H1 (cell line): ENCODE results near the gene NFKB1.

ENCODE experiments used
- ATF3 ChIP-seq: IDR thresholded peaks from 2 replicates; pipeline ENCODE4 v1.6.1; 2011; ENCODE audit warnings: low read depth, mild to moderate bottlenecking, low read length; ENCODE audit not compliant: insufficient read depth
- CTCF ChIP-seq, 3 experiments: IDR thresholded peaks; 1 replicate in 2 of 3; 2 replicates in 1 of 3; pipeline versions ENCODE4 v1.5.1 to v1.6.1; 2011; ENCODE audit warnings: low read length in 3 of 3, mild to moderate bottlenecking in 3 of 3, inconsistent platforms in 2 of 3, low read depth in 1 of 3, moderate library complexity in 1 of 3; ENCODE audit not compliant: insufficient read depth in 1 of 3; ENCODE audit errors: control extremely low read depth in 1 of 3
- EGR1 ChIP-seq: IDR thresholded peaks from 2 replicates; pipeline ENCODE4 v1.6.1; 2011; ENCODE audit warnings: low read depth, low read length, borderline replicate concordance
- JUN ChIP-seq: IDR thresholded peaks from 2 replicates; pipeline ENCODE4 v1.6.1; 2011; ENCODE audit warnings: low read depth, mild to moderate bottlenecking, improper control_type of control experiment, low read length
- NRF1 ChIP-seq: IDR thresholded peaks from 2 replicates; pipeline ENCODE4 v1.6.1; 2011; ENCODE audit warnings: mild to moderate bottlenecking, low read depth, low read length, improper control_type of control experiment
- POLR2A ChIP-seq, 2 experiments: IDR thresholded peaks; 1 replicate in 1 of 2; 2 replicates in 1 of 2; pipeline ENCODE4 v1.6.1; 2011; ENCODE audit warnings: low read depth in 2 of 2, low read length in 2 of 2, mild to moderate bottlenecking in 2 of 2; ENCODE audit errors: control extremely low read depth in 1 of 2
- POLR2AphosphoS5 ChIP-seq: IDR thresholded peaks from 2 replicates; pipeline ENCODE4 v1.6.1; 2011; ENCODE audit warnings: low read depth, low read length
- RAD21 ChIP-seq, 2 experiments: IDR thresholded peaks in 1 of 2; conservative IDR thresholded peaks in 1 of 2; 2 replicates each; pipeline ENCODE4 v1.6.1; 2011; ENCODE audit warnings: low read depth in 2 of 2, low read length in 2 of 2, improper control_type of control experiment in 1 of 2, inconsistent platforms in 1 of 2, mild to moderate bottlenecking in 1 of 2, moderate library complexity in 1 of 2
- SIN3A ChIP-seq, 2 experiments: IDR thresholded peaks in 1 of 2; conservative IDR thresholded peaks in 1 of 2; 2 replicates each; pipeline ENCODE4 v1.6.1; 2011 to 2012; ENCODE audit warnings: low read length in 2 of 2, improper control_type of control experiment in 1 of 2, low read depth in 1 of 2, mild to moderate bottlenecking in 1 of 2
- SIRT6 ChIP-seq: IDR thresholded peaks from one replicate; pipeline ENCODE4 v1.7.1; 2012; ENCODE audit warnings: low read length, inconsistent platforms
- SIX5 ChIP-seq: IDR thresholded peaks from 2 replicates; pipeline ENCODE4 v1.6.1; 2011; ENCODE audit warnings: mild to moderate bottlenecking, low read depth, low read length
- SUZ12 ChIP-seq: fragments of 200-600 bp; sonication (generic); IDR thresholded peaks from 2 replicates; pipeline ENCODE4 v1.6.1; 2012; ENCODE audit warnings: mild to moderate bottlenecking, inconsistent platforms, low read length, moderate library complexity, mixed read lengths
- TAF1 ChIP-seq: IDR thresholded peaks from 2 replicates; pipeline ENCODE4 v1.6.1; 2011; ENCODE audit warnings: mild to moderate bottlenecking, low read depth, low read length
- ZNF274 ChIP-seq: IDR thresholded peaks from 2 replicates; pipeline ENCODE4 v1.7.0; 2012; ENCODE audit warnings: low read length, borderline replicate concordance; ENCODE audit errors: extremely low read depth

- no peak for TF ChIP-seq POLR2A (IDR thresholded peaks at IDR 0.05; ENCODE audit: control extremely low read depth in 1 of 2, low read depth in 2 of 2, low read length in 2 of 2)
- TF ChIP-seq EGR1, result no peak
- TF ChIP-seq CTCF (IDR thresholded peaks at IDR 0.05; ENCODE audit: control extremely low read depth in 1 of 3, insufficient read depth in 1 of 3, low read depth in 1 of 3, low read length in 3 of 3), result no peak
- TF ChIP-seq ATF3, result no peak
- no peak for TF ChIP-seq RAD21 (IDR thresholded peaks at IDR 0.05 in 1 of 2, conservative IDR thresholded peaks at IDR 0.05 in 1 of 2; ENCODE audit: low read depth in 2 of 2, low read length in 2 of 2)
- no peak for TF ChIP-seq SIRT6
- TF ChIP-seq JUN, result no peak
- TF ChIP-seq ZNF274, result no peak
- TF ChIP-seq TAF1, result no peak
- TF ChIP-seq NRF1, result no peak
- no peak for TF ChIP-seq POLR2AphosphoS5
- no peak for TF ChIP-seq SIN3A (conservative IDR thresholded peaks at IDR 0.05 in 1 of 2, IDR thresholded peaks at IDR 0.05 in 1 of 2; ENCODE audit: low read depth in 1 of 2, low read length in 2 of 2)
- no peak for TF ChIP-seq SIX5
- TF ChIP-seq SUZ12, result no peak
Observed at GRCh38 chr4:102606261-102606660, 105.1 kb downstream of the NFKB1 start.
